Esophagus muscularis mucosa (tissue), 4 donors: ENCODE results near the gene GALNT15. TPM values are rescaled to one million over a fixed set of nuclear protein-coding genes. Genes with fewer than 3 reads are reported as not detected.

Experiments
- DNase-seq: peaks from one replicate; pipeline ENCODE4 v3.0.0-alpha.2; 2017; ENCODE audit errors: extremely low spot score
- H3K27ac ChIP-seq, 4 donors: fragments of 200-600 bp; sonication (generic); replicated peaks in 1 of 4; 1 replicate in 3 of 4; 2 replicates in 1 of 4; pipeline ENCODE4 v1.5.1; 2016 to 2019; ENCODE audit warnings: mild to moderate bottlenecking in 1 of 4
- H3K27me3 ChIP-seq, 4 donors: fragments of 200-600 bp; sonication (generic); one replicate each; pipeline versions ENCODE4 v1.5.1 to v1.6.0; 2016 to 2019
- H3K36me3 ChIP-seq, 4 donors: fragments of 200-600 bp; sonication (generic); one replicate each; pipeline ENCODE4 v1.5.1; 2016 to 2019
- H3K4me1 ChIP-seq, 4 donors: fragments of 200-600 bp; sonication (generic); one replicate each; pipeline ENCODE4 v1.5.1; 2016 to 2019
- H3K4me3 ChIP-seq, 4 donors: fragments of 200-600 bp; sonication (generic); 1 replicate in 2 of 4; 2 replicates in 2 of 4; pipeline ENCODE4 v1.5.1; 2016 to 2019; ENCODE audit warnings: mild to moderate bottlenecking in 4 of 4, moderate library complexity in 1 of 4
- H3K9me3 ChIP-seq, 4 donors: fragments of 200-600 bp; sonication (generic); 1 replicate in 3 of 4; 2 replicates in 1 of 4; pipeline ENCODE4 v1.5.1; 2016 to 2019
- CTCF ChIP-seq, 3 experiments: fragments of 200-600 bp in 2 of 3; fragments of 450-650 bp in 1 of 3; sonication (generic) in 2 of 3; IDR thresholded peaks; one replicate each; pipeline ENCODE4 v1.5.1; 2017 to 2019; ENCODE audit warnings: antibody characterized with exemption in 3 of 3, mild to moderate bottlenecking in 2 of 3, moderate library complexity in 1 of 3
- EP300 ChIP-seq: sonication (generic); formaldehyde crosslinking; IDR thresholded peaks from one replicate; pipeline ENCODE4 v1.6.1; 2017; ENCODE audit warnings: antibody characterized with exemption
- POLR2A ChIP-seq: fragments of 450-650 bp; IDR thresholded peaks from one replicate; pipeline ENCODE4 v1.6.1; 2017; ENCODE audit warnings: antibody characterized with exemption, moderate library complexity, mild to moderate bottlenecking, low read depth
- POLR2AphosphoS5 ChIP-seq, 2 donors: sonication (generic); formaldehyde crosslinking; IDR thresholded peaks; one replicate each; pipeline ENCODE4 v1.6.1; 2017; ENCODE audit warnings: antibody characterized with exemption in 2 of 2
- WGBS: methylation state at CpG from one replicate; pipeline ENCODE4 v1.1.5; 2018; 5-methylcytosine and 5-hydroxymethylcytosine counted together
- intact Hi-C: fragments of 100-400 bp; cut with DNase I; formaldehyde crosslinking; loops from one replicate; pipeline ENCODE4 v1.15.1; 2023
- total RNA-seq, 4 donors: library from RNA; depleted of rRNA; stranded (reverse); fragments of >200 nt; gene quantifications; one replicate each; pipeline versions ENCODE4 v1.1.0 to v1.2.1, GENCODE V29; 2016

The GALNT15 gene
- total RNA-seq, 4 donors from 2014 or later = 76.0 to 320 (median 135) TPM

GRCh38 chr3:16258866-16259265, 84.4 kb downstream of the GALNT15 start:
- Histone ChIP-seq H3K36me3 (peaks cover 14 to 39% (median 34%) of the 10 kb centered on the region in 4 donors), H3K9me3 (no peaks in the 10 kb centered on the region), H3K4me3 (no peak overlapping the region), H3K27me3 (no peaks in the 10 kb centered on the region), H3K27ac (no peak overlapping the region), H3K4me1 (peaks cover 9 to 25% (median 22%) of the 10 kb centered on the region in 4 donors)
- 82% methylated on average over 1 of the region's 1 CpG for WGBS
- intact Hi-C loops = no loop called here
- no peak for TF ChIP-seq EP300
- TF ChIP-seq POLR2A = no peak
- TF ChIP-seq POLR2AphosphoS5 (IDR thresholded peaks at IDR 0.05) = no peak
- TF ChIP-seq CTCF (IDR thresholded peaks at IDR 0.05) = no peak
- no peak for DNase-seq

GRCh38 chr3:16260046-16260445, 85.6 kb downstream of the GALNT15 start:
- Histone ChIP-seq H3K4me1 (peaks cover 13 to 30% (median 26%) of the 10 kb centered on the region in 4 donors), H3K9me3 (no peaks in the 10 kb centered on the region), H3K4me3 (no peak overlapping the region), H3K27ac (no peak overlapping the region), H3K27me3 (no peaks in the 10 kb centered on the region), H3K36me3 (peaks cover 14 to 39% (median 34%) of the 10 kb centered on the region in 4 donors)
- intact Hi-C loops = no loop called here
- 86% methylated on average over 1 of the region's 1 CpG for WGBS
- no peak for DNase-seq
- TF ChIP-seq POLR2A (no peak), EP300 (no peak), CTCF (IDR thresholded peaks at IDR 0.05) (no peak), POLR2AphosphoS5 (IDR thresholded peaks at IDR 0.05) (no peak)

- no peaks in the 10 kb centered on the region for H3K9me3 ChIP-seq
- WGBS = 83% methylated on average over 4 of the region's 4 CpGs
- H3K27ac ChIP-seq = no peak overlapping the region
- no peak for DNase-seq
- H3K36me3 ChIP-seq = peaks cover 14 to 39% (median 31%) of the 10 kb centered on the region in 4 donors
- TF ChIP-seq CTCF (IDR thresholded peaks at IDR 0.05) (no peak), POLR2A (no peak), EP300 (no peak), POLR2AphosphoS5 (IDR thresholded peaks at IDR 0.05) (no peak)
- H3K4me3 ChIP-seq = no peak overlapping the region
- H3K27me3 ChIP-seq = no peaks in the 10 kb centered on the region
- intact Hi-C loops = no loop called here
- peaks cover 30 to 49% (median 44%) of the 10 kb centered on the region in 4 donors for H3K4me1 ChIP-seq
Observed at GRCh38 chr3:16262174-16262573, 87.7 kb downstream of the GALNT15 start.

GRCh38 chr3:16264174-16264707, 89.8 kb downstream of the GALNT15 start:
- Histone ChIP-seq H3K4me3 (peak overlapping the region; percentile 74 to 97 (median 86)), H3K4me1 (peaks cover 38 to 67% (median 62%) of the 10 kb centered on the region in 4 donors), H3K27ac (peak overlapping the region; percentile 93 to 94 (median 93)), H3K9me3 (no peaks in the 10 kb centered on the region), H3K27me3 (no peaks in the 10 kb centered on the region), H3K36me3 (peaks cover 7 to 34% (median 21%) of the 10 kb centered on the region in 4 donors)
- DNase-seq = no peak
- TF ChIP-seq POLR2A = no peak
- TF ChIP-seq POLR2AphosphoS5 (IDR thresholded peaks at IDR 0.05) = no peak
- TF ChIP-seq CTCF (IDR thresholded peaks at IDR 0.05) = no peak
- no peak for TF ChIP-seq EP300
- 2% methylated on average over 19 of the region's 21 CpGs for WGBS
- intact Hi-C loops = no loop called here
